ENCODE data around the gene AGR3.

DNA sequence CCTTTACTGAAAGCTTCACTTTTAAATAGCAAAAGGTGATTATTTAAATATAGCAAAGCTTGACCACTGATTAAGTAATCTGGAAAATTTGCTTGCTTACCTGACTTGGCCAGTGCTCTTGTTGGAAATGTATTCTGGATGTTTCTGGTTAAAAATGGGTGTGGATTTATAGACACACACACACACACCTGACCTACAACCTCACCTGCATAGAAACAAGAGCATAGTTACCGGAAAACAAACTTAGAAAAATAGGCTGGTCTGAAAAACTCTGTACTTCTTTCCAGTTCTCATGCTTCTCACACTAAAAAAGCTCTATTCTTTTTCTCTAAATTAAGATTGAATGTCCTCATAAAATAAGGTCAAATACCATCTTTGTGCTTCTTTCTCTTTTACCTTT is at the start of gene AGR3:
- TF ChIP-seq BHLHE40 (IDR thresholded peaks at IDR 0.05; ENCODE audit: borderline replicate concordance) (no peak), FOXA1 (IDR thresholded peaks at IDR 0.05) (no peak), ELF4 (IDR thresholded peaks at IDR 0.05) (no peak), ARNT (IDR thresholded peaks at IDR 0.05) (no peak), TARDBP (IDR thresholded peaks at IDR 0.05) (no peak), LEF1 (IDR thresholded peaks at IDR 0.05; ENCODE audit: borderline replicate concordance) (no peak), FOXM1 (IDR thresholded peaks at IDR 0.05; ENCODE audit: borderline replicate concordance) (no peak), SP1 (IDR thresholded peaks at IDR 0.05) (no peak), HDGF (IDR thresholded peaks at IDR 0.05; ENCODE audit: borderline replicate concordance) (no peak), ZNF384 (IDR thresholded peaks at IDR 0.05) (no peak), NFRKB (IDR thresholded peaks at IDR 0.05) (no peak), CTBP1 (IDR thresholded peaks at IDR 0.05; ENCODE audit: borderline replicate concordance) (no peak)
- TF ChIP-seq, protein P1, sequence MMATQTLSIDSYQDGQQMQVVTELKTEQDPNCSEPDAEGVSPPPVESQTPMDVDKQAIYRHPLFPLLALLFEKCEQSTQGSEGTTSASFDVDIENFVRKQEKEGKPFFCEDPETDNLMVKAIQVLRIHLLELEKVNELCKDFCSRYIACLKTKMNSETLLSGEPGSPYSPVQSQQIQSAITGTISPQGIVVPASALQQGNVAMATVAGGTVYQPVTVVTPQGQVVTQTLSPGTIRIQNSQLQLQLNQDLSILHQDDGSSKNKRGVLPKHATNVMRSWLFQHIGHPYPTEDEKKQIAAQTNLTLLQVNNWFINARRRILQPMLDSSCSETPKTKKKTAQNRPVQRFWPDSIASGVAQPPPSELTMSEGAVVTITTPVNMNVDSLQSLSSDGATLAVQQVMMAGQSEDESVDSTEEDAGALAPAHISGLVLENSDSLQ (IDR thresholded peaks at IDR 0.05), result no peak
